Measurements from ENCODE around the gene RICTOR.
A peak's percentile ranks its signal among the peaks of the same experiment; 100 is the strongest.

RICTOR gene

DNA sequence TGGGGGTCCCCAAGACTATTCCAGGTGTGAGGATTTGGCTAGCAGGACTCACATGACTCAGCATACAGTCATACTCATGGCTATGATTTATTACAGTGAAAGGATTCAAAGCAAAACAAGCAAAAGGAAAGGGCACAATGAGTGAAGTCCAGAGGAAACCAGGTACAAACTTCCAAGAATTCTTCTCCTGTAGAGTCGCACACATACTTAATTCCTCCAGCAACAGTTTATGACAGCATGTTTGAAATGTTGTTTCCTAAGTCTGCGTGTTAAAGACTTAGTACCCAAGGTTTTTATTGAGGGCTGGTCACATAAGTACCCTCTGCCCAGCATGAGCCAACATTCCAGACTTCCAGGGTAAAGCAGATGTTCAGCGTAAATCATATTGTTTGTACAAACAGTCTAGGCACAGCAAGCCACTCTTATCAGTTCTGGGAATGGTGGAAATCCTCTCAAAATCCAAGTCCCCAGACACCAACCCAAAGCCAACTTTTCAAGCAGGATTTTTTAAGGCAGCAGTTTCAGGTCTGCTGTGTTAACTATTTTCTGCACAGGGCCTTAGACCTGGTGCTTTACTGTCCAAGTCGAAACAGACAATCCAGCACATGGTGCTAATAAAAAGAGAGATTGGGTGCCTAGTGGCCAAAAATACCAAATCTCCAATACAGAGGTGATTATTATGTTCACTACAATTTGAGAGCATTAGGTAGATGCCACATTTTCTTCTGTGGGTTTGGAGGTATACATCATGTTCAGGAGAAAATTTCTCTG lies 18.6 kb upstream of the RICTOR start:
- H3K23ac ChIP-seq (ENCODE audit: low read length) = no peak overlapping the region
- no peak for DNase-seq
- no peak overlapping the region for H2BK5ac ChIP-seq (ENCODE audit: low read length)
- H3K4me3 ChIP-seq (ENCODE audit: low read length) = no peak overlapping the region
- H3K9ac ChIP-seq (ENCODE audit: low read length) = no peak overlapping the region
- no peak overlapping the region for H3K27ac ChIP-seq (ENCODE audit: low read depth, low read length)
- WGBS (ENCODE audit: extremely low coverage, insufficient coverage, low lambda C conversion rate) = no CpG with 5 or more reads among the region's 4 CpGs
- no peak overlapping the region for H4K5ac ChIP-seq (ENCODE audit: low read length)
- no peak overlapping the region for H3K18ac ChIP-seq (ENCODE audit: low read length)
- no peaks in the 10 kb centered on the region for H3K79me1 ChIP-seq (ENCODE audit: low read length)
- H2BK120ac ChIP-seq (ENCODE audit: low read depth, low read length) = no peak overlapping the region
- H3K4me2 ChIP-seq (ENCODE audit: low read length) = no peak overlapping the region
- H3K27me3 ChIP-seq (ENCODE audit: insufficient read depth, low read length, poor library complexity) = no peaks in the 10 kb centered on the region
- H2BK15ac ChIP-seq (replicated peaks; ENCODE audit: low read depth) = no peak overlapping the region
- no peaks in the 10 kb centered on the region for H3K4me1 ChIP-seq (ENCODE audit: control insufficient read depth, low read depth, low read length)
- H4K8ac ChIP-seq (ENCODE audit: low read depth, low read length) = no peak overlapping the region
- H3K79me2 ChIP-seq (ENCODE audit: control insufficient read depth, insufficient read depth, low read length) = no peaks in the 10 kb centered on the region
- no peak overlapping the region for H3K4ac ChIP-seq (ENCODE audit: low read depth, low read length)
- H3K56ac ChIP-seq (ENCODE audit: low read length) = no peak overlapping the region
- H3K36me3 ChIP-seq (ENCODE audit: control insufficient read depth, insufficient read depth, low read length) = no peaks in the 10 kb centered on the region
- H2AK5ac ChIP-seq (ENCODE audit: low read length) = no peak overlapping the region

- Histone ChIP-seq H2AK5ac (ENCODE audit: low read length) (no peak overlapping the region), H3K18ac (ENCODE audit: low read length) (no peak overlapping the region), H3K4me1 (ENCODE audit: control insufficient read depth, low read depth, low read length) (no peaks in the 10 kb centered on the region), H2BK5ac (ENCODE audit: low read length) (no peak overlapping the region), H3K36me3 (ENCODE audit: control insufficient read depth, insufficient read depth, low read length) (no peaks in the 10 kb centered on the region), H3K9ac (ENCODE audit: low read length) (no peak overlapping the region), H3K79me2 (ENCODE audit: control insufficient read depth, insufficient read depth, low read length) (no peaks in the 10 kb centered on the region), H3K56ac (ENCODE audit: low read length) (no peak overlapping the region), H3K4ac (ENCODE audit: low read depth, low read length) (no peak overlapping the region), H2BK15ac (replicated peaks; ENCODE audit: low read depth) (no peak overlapping the region), H3K4me2 (ENCODE audit: low read length) (no peak overlapping the region), H2BK120ac (ENCODE audit: low read depth, low read length) (no peak overlapping the region), H3K27ac (ENCODE audit: low read depth, low read length) (no peak overlapping the region), H4K5ac (ENCODE audit: low read length) (no peak overlapping the region), H3K79me1 (ENCODE audit: low read length) (no peaks in the 10 kb centered on the region), H3K4me3 (ENCODE audit: low read length) (no peak overlapping the region), H3K27me3 (ENCODE audit: insufficient read depth, low read length, poor library complexity) (no peaks in the 10 kb centered on the region), H4K8ac (ENCODE audit: low read depth, low read length) (no peak overlapping the region), H3K23ac (ENCODE audit: low read length) (no peak overlapping the region)
- no peak for DNase-seq
- WGBS (ENCODE audit: extremely low coverage, insufficient coverage, low lambda C conversion rate) = no CpG with 5 or more reads among the region's 7 CpGs
Observed at GRCh38 chr5:39091940-39092580, 17.9 kb upstream of the RICTOR start.

- Histone ChIP-seq H2BK5ac (ENCODE audit: low read length) (no peak overlapping the region), H3K4me1 (ENCODE audit: control insufficient read depth, low read depth, low read length) (no peaks in the 10 kb centered on the region), H3K27ac (ENCODE audit: low read depth, low read length) (no peak overlapping the region), H3K27me3 (ENCODE audit: insufficient read depth, low read length, poor library complexity) (no peaks in the 10 kb centered on the region), H4K8ac (ENCODE audit: low read depth, low read length) (no peak overlapping the region), H4K5ac (ENCODE audit: low read length) (no peak overlapping the region), H3K18ac (ENCODE audit: low read length) (no peak overlapping the region), H2BK120ac (ENCODE audit: low read depth, low read length) (no peak overlapping the region), H3K79me1 (ENCODE audit: low read length) (no peaks in the 10 kb centered on the region), H3K36me3 (ENCODE audit: control insufficient read depth, insufficient read depth, low read length) (no peaks in the 10 kb centered on the region), H3K4me2 (ENCODE audit: low read length) (no peak overlapping the region), H2BK15ac (replicated peaks; ENCODE audit: low read depth) (no peak overlapping the region), H3K4me3 (ENCODE audit: low read length) (no peak overlapping the region), H3K9ac (ENCODE audit: low read length) (no peak overlapping the region), H3K56ac (ENCODE audit: low read length) (no peak overlapping the region), H2AK5ac (ENCODE audit: low read length) (no peak overlapping the region), H3K23ac (ENCODE audit: low read length) (no peak overlapping the region), H3K79me2 (ENCODE audit: control insufficient read depth, insufficient read depth, low read length) (no peaks in the 10 kb centered on the region), H3K4ac (ENCODE audit: low read depth, low read length) (no peak overlapping the region)
- DNase-seq = no peak
- no CpG with 5 or more reads among the region's 1 CpG for WGBS (ENCODE audit: extremely low coverage, insufficient coverage, low lambda C conversion rate)
Observed at GRCh38 chr5:39083968-39084367, 9.8 kb upstream of the RICTOR start.

- Histone ChIP-seq H2BK15ac (replicated peaks; ENCODE audit: low read depth) (no peak overlapping the region), H3K36me3 (ENCODE audit: control insufficient read depth, insufficient read depth, low read length) (no peaks in the 10 kb centered on the region), H3K56ac (ENCODE audit: low read length) (no peak overlapping the region), H3K18ac (ENCODE audit: low read length) (no peak overlapping the region), H2BK120ac (ENCODE audit: low read depth, low read length) (no peak overlapping the region), H3K4ac (ENCODE audit: low read depth, low read length) (no peak overlapping the region), H3K79me1 (ENCODE audit: low read length) (no peaks in the 10 kb centered on the region), H3K79me2 (ENCODE audit: control insufficient read depth, insufficient read depth, low read length) (no peaks in the 10 kb centered on the region), H3K4me3 (ENCODE audit: low read length) (no peak overlapping the region), H3K23ac (ENCODE audit: low read length) (no peak overlapping the region), H2BK5ac (ENCODE audit: low read length) (no peak overlapping the region), H3K27me3 (ENCODE audit: insufficient read depth, low read length, poor library complexity) (no peaks in the 10 kb centered on the region), H4K5ac (ENCODE audit: low read length) (no peak overlapping the region), H3K4me1 (ENCODE audit: control insufficient read depth, low read depth, low read length) (no peaks in the 10 kb centered on the region), H3K4me2 (ENCODE audit: low read length) (no peak overlapping the region), H3K27ac (ENCODE audit: low read depth, low read length) (no peak overlapping the region), H4K8ac (ENCODE audit: low read depth, low read length) (no peak overlapping the region), H3K9ac (ENCODE audit: low read length) (no peak overlapping the region), H2AK5ac (ENCODE audit: low read length) (no peak overlapping the region)
- no peak for DNase-seq
- WGBS (ENCODE audit: extremely low coverage, insufficient coverage, low lambda C conversion rate) = no CpG with 5 or more reads among the region's 3 CpGs
Observed at GRCh38 chr5:39082995-39083394, 8.8 kb upstream of the RICTOR start.

DNA sequence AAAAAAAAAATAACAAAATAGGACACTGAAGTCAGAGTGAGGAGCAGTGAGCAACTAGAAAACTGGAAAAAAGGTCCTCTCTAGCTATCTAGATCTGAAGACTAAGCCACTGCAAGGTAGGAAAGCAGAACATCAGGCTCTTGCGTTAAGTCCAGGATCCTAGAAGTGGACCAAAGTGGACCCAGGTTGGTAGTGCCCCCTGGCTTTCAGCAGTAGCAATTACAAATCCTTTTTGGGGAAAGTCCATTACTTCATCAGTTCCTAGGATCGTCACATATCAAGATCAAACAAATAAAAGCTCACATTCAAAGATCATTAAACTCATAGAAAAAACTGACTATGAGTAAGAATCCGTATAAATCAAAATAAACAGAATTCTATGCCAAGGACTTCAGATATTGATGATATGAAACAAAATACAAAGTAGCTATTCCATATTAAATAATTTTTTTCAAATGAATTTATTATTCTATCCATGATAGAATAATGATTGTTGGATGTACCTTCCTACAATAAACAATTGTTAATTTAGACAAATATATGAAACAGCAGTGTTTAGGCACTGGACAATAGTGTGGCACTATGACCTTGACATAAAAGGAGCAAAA lies 6.5 kb upstream of the RICTOR start:
- peak; percentile 75 for DNase-seq
- Histone ChIP-seq H3K18ac (ENCODE audit: low read length) (no peak overlapping the region), H2BK120ac (ENCODE audit: low read depth, low read length) (no peak overlapping the region), H3K79me2 (ENCODE audit: control insufficient read depth, insufficient read depth, low read length) (no peaks in the 10 kb centered on the region), H3K4ac (ENCODE audit: low read depth, low read length) (no peak overlapping the region), H3K56ac (ENCODE audit: low read length) (no peak overlapping the region), H3K9ac (ENCODE audit: low read length) (no peak overlapping the region), H3K4me3 (ENCODE audit: low read length) (no peak overlapping the region), H3K4me2 (ENCODE audit: low read length) (no peak overlapping the region), H2AK5ac (ENCODE audit: low read length) (no peak overlapping the region), H3K36me3 (ENCODE audit: control insufficient read depth, insufficient read depth, low read length) (no peaks in the 10 kb centered on the region), H2BK5ac (ENCODE audit: low read length) (no peak overlapping the region), H2BK15ac (replicated peaks; ENCODE audit: low read depth) (no peak overlapping the region), H4K8ac (ENCODE audit: low read depth, low read length) (no peak overlapping the region), H3K79me1 (ENCODE audit: low read length) (no peaks in the 10 kb centered on the region), H3K27ac (ENCODE audit: low read depth, low read length) (no peak overlapping the region), H3K23ac (ENCODE audit: low read length) (no peak overlapping the region), H4K5ac (ENCODE audit: low read length) (no peak overlapping the region), H3K27me3 (ENCODE audit: insufficient read depth, low read length, poor library complexity) (no peaks in the 10 kb centered on the region), H3K4me1 (ENCODE audit: control insufficient read depth, low read depth, low read length) (no peaks in the 10 kb centered on the region)
- no CpG with 5 or more reads among the region's 3 CpGs for WGBS (ENCODE audit: extremely low coverage, insufficient coverage, low lambda C conversion rate)

Data from mesendoderm (in vitro differentiated cells).